ENCODE measurements around the gene ZNF816. TPM values are rescaled to one million over a fixed set of nuclear protein-coding genes. Genes with fewer than 3 reads are reported as not detected.
"Not testable (repeated sequence)": the region's sequence is repeated elsewhere in the genome, so short reads cannot be mapped to it uniquely, and the experiment has no call there.

The ZNF816 gene
- 8.7 and 10.8 TPM in 2 replicates for total RNA-seq

DNA sequence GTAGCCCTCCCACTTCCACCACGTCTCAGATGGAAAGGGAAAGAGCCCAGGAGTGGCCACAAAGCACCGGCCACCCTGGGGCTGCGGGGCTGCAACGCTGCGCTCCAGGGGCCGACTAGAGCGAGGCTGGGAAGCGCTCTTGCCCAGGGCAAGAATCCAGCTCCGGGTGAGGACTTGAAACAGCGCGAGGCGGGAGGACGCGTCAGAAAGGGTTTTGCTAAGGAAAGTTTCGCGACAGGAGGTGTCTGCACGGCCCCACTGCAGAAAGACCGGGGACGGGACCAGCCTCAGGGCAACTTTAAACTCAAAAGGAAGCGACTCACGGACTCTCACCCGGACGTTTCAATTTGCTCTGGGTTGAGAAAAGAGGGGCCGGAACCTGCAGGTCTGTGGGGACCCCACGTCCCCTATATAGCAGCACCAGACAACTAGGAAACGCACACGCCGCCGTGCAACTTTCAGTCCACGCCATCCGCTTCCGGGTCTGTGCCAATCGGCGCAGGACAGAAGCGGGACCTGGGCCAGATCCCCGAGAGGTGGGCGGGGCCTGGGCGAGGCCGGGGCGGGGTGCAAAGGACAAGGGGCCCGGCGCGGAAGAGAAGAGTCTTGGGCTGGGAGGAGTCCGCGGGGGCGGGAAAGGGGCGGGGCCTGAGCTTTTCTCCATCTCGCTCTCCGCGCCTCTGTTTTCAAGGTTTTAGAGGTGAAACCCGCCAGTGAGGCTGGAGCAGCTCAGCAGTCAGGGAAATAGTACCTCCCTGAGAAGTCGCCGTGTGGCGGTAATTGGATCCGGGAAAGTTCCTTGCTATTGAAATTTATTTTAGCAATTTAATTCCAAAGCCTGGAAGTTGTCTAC lies at the start of gene ZNF816:
Gene ZNF816 (minus strand): TSS at position 488 of the 853 bp plus-strand sequence. CDS start 6,792 bp downstream, outside the sequence.
- intact Hi-C loops (cut with micrococcal nuclease): loop anchor here (1.0 to 5.0 kb wide), 26 partner anchors 20 to 915 kb away; partner anchors contain the start of genes ZNF160, ZNF320, ZNF432 and ZNF468

DNA sequence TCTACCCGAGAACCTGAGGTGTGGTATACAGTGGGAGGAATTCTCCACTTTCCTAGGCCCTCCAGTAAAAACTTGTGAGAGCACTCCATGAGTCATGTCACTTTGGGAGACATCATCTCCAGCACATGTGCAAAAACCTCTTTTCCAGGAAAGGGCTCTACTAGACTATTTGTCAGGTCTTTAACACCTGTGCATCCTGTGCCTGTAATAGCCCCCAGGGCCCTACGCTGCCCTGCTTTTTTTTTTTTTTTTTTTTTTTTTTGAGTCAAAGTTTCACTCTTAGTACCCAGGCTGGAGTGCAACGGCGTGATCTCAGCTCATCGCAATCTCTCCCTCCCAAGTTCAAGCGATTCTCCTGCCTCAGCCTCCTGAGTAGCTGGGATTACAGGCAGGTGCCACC lies 49.3 kb upstream of the ZNF816 start:
- intact Hi-C loops (cut with micrococcal nuclease): no loop called here

DNA sequence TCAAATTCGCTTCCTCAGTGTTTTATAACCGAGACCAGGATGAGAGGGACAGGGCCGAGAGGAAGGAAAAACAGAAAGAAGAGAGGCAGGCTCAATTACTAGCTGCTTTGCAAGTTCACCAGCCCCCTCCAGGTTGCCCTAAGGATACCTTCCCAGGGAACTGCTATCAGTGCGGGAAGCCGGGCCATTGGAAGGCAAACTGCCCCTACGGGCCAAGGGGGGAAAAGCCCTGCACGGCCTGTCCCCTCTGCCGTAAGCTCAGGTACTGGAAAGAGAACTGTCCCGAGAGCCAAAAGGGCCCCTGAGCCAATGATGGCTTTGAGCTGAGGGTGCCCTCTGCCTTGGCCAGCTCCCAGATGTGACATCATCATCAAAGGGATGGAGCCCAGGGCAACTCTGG lies 47.8 kb upstream of the ZNF816 start:
- intact Hi-C loops (cut with micrococcal nuclease): no loop called here

GRCh38 chr19:53008061-53008778 lies 45.5 kb upstream of the ZNF816 start:
- intact Hi-C loops (cut with micrococcal nuclease): no loop called here

DNA sequence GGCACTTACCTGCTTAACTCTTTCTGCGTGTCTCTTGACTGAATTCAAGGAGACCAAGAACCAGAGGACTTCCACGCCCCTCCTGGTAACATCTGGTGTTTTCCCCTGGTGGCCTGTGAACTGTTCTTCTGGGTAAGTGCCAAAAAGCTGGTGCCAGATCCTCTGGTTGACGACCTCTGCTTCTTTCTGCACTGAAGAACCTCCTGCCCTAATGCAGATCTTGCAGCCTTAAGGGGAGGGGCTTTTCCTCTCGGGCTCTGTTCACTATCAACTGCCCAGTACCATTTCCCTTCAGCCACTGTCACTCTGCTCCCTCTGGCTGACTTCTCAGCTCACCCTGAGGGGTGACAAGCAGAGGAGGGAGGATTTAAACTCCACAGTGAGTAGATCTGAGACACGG lies 44.9 kb upstream of the ZNF816 start:
- intact Hi-C loops (cut with micrococcal nuclease): no loop called here

- intact Hi-C loops (cut with micrococcal nuclease): no loop called here
These were observed 44.5 kb upstream of the ZNF816 start for GRCh38 chr19:53007200-53007599.

DNA sequence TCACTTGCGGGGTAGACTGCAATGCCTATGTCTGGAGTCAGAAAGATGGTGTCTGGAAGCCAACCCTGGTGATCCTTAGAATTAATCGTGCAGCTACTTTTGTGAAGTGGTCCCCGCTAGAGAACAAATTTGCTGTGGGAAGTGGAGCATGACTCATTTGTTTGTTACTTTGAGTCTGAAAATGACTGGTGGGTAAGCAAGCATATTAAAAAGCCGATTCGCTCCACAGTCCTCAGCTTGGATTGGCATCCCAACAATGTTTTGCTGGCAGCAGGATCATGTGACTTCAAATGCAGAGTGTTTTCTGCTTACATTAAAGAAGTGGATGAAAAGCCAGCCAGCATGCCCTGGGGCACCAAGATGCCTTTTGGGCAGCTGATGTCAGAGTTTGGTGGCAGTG lies 41.6 kb upstream of the ZNF816 start:
- intact Hi-C loops (cut with micrococcal nuclease): no loop called here

DNA sequence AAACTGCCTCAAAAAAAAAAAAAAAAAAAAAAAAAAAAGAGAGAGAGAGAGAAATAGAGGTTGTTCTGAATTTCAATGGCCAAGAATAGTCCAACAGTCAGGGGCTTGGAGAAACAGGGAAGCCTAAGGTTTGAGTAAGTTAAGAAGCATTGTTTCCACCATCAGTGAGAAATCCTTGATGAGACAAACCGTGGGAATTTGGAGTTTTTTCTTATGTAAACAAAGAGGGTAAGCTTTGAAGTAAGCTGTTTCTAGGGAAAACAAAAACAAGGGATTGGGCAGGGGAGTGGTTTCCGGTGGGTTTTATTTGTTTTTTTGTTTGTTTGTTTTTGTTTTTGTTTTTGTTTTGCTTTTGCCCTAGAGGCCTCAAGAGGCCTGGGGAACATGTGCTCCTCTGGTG lies 39.8 kb upstream of the ZNF816 start:
- intact Hi-C loops (cut with micrococcal nuclease): no loop called here

GRCh38 chr19:52997975-52998374 lies 35.3 kb upstream of the ZNF816 start:
- intact Hi-C loops (cut with micrococcal nuclease): no loop called here

- intact Hi-C loops (cut with micrococcal nuclease): no loop called here
These were observed 33.0 kb upstream of the ZNF816 start for GRCh38 chr19:52995711-52996110.

DNA sequence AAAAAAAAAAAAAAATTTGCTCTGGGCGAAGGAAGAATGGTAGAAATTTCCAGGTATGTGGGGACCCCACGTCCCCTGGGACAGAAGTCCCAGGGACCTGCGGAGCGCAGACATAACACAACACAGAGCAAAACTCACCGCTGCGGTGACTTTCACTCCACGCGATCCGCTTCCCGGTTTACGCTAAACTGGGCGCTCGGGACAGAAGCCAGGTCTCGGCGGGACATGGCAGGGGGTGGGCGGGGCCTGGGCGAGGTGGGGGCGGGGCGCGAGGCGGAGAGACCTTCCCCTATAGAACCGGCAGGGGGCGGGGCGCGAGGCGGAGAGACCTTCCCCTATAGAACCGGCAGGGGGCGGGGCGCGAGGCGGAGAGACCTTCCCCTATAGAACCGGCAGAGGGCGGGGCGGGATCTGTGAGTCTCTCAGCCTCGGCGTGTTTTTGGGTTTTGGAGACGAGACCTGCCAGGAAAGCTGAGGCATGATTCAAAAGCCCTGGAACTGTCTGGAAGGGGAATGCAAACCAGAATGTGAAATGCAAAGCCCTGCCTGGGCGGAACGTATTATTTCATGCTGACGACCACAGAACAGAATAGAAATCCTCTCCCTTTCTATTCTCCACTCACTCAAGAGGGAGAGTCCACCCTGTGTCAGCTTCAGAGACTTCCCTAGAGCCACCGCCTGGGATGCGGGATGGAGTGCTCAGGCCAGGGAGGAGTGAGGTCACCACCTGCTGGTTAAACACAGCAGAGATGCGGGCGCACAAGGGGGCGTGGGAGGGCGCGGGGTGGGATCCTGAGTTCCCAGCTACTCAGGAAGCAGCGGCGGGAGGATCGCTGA lies 30.9 kb upstream of the ZNF816 start:
- intact Hi-C loops (cut with micrococcal nuclease): loop anchor here (1.0 to 5.0 kb wide), 10 partner anchors 31 to 474 kb away; partner anchors contain the start of genes ZNF160, ZNF320, ZNF525 and ZNF665

GRCh38 chr19:52992109-52993004 lies 29.7 kb upstream of the ZNF816 start:
- intact Hi-C loops (cut with micrococcal nuclease): loop anchor here (1.0 to 5.0 kb wide), 10 partner anchors 30 to 475 kb away; partner anchors contain the start of genes ZNF160, ZNF320, ZNF525 and ZNF665

DNA sequence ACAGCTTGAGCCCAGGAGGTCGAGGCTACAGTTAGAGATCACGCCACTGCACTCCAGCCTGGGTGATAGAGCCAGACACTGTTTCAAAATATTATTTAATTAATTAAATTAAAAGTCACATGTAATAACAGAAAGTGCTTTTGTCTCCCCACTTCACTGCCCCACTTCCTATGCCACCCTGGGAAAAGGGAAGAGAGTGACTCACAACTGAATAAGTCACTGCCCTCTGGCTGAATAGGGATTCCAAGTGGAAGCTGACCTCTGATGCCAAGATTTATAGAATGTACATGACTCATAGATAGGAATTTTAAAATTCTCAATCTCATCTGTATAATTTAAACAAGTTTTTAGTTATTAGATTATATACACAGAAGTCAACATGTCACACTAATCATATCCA lies 28.8 kb upstream of the ZNF816 start:
- intact Hi-C loops (cut with micrococcal nuclease): loop anchor here (5.0 kb wide), 1 partner anchor 476 kb away; the partner anchor contains the start of gene ZNF813

DNA sequence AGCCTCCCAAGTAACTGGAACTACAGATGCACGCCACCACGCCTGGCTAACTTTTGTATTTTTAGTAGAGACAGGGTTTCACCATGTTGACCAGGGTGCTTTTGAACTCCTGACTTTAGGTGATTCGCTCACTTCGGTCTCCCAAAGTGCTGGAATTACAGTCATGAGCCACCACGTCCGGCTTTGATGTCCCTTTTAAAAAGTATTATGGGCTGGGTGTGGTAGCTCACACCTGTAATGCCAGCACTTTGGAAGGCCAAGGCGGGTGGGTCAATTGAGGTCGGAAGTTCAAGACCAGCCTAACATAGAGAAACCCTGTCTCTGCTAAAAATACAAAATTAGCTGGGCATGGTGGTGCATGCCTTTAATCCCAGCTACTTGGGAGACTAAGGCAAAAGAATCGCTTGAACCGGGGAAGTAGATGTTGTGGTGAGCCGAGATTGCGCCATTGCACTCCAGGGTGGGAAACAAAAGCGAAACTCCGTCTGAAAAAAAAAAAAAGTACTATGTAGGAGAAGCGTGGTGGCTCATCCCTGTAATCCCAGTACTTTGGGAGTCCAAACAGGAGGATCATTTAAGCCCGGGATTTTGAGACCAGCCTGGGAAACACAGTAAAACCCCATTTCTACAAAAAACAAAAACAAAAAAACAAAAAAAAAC lies 28.2 kb upstream of the ZNF816 start:
- intact Hi-C loops (cut with micrococcal nuclease): loop anchor here (5.0 kb wide), 1 partner anchor 476 kb away; the partner anchor contains the start of gene ZNF813

DNA sequence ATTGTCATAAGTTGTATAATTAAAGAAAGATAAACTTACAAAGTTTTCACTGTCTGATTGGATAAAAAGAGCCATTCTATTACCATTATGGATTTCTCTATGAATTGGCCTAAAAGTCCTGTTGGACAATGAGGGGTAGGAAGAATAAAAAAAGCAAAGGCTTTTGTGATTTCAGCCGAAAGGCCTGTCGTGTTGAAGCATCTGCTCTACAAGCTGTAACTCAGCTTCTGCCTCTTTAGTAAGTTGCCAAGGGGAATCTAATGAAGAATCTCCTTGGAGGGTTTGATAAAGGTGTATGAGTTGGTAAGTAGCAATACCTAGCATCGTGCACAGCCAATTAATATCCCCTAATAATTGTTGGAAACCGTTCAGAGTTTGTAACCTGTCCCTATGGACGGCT lies 25.8 kb upstream of the ZNF816 start:
- intact Hi-C loops (cut with micrococcal nuclease): no loop called here

- intact Hi-C loops (cut with micrococcal nuclease): no loop called here
These were observed 24.5 kb upstream of the ZNF816 start for GRCh38 chr19:52987221-52987620.

DNA sequence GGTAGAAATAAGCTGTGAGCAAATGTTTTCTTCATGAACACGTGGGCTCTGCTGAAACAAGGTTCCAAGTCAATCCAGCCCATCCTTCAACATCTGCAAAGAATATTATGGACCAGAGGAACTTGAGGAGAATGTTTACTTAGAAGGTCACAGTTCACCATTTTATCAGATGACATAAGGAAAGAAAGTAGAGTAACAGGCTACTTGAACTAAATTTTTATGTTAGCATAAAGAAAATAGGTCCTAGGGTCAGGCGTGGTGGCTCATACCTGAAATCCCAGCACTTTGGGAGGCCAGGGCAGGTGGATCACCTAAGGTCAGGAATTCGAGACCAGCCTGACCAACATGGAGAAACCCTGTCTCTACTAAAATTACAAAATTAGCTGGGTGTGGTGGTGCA lies 20.5 kb upstream of the ZNF816 start:
- intact Hi-C loops (cut with micrococcal nuclease): not testable (repeated sequence)

GRCh38 chr19:52981329-52981728 lies 18.6 kb upstream of the ZNF816 start:
- intact Hi-C loops (cut with micrococcal nuclease): no loop called here

DNA sequence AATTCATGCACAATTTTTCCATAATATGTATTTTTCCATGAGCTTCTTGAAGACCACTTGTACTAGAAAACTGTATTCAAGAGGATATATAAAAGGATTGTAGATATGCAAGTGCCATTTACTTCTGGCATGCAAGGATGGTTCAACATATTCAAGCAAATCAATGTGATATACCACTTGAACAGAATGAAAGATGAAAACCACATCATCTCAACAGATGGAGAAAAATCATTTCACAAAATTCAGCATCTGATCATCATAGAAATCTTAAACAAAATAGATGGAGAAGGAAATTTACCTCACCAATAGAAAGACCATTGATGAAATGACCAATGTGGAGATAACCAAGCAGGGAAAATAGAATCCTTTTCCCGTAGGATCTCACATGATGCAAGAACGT lies 5.1 kb upstream of the ZNF816 start:
- intact Hi-C loops (cut with micrococcal nuclease): no loop called here

GRCh38 chr19:52963247-52963618 lies 552 bp upstream of the ZNF816 start:
- intact Hi-C loops (cut with micrococcal nuclease): loop anchor here (1.0 to 5.0 kb wide), 10 partner anchors 40 to 916 kb away; partner anchors contain the start of genes ZNF432, ZNF616, ZNF701 and ZNF808

All from T-helper 1 cell treated with Interleukin-12 subunit alpha and Interleukin-12 subunit beta and Interleukin-4 antibody, amounts not matched to agents 30 ng/mL and 1 ng/mL, for 36 hours (primary cell).